B cell (primary cell): ENCODE data around the gene VPS45. TPM values are rescaled to one million over a fixed set of nuclear protein-coding genes. Genes with fewer than 3 reads are reported as not detected.

Source experiments
- ATAC-seq: fragments of 200-7000 bp; cut with Tn5 transposase; one replicate; pipeline ENCODE4 v1.10.0; 2021; ENCODE audit warnings: low read depth, mild to moderate bottlenecking, moderate number of reproducible peaks, moderate library complexity
- CTCF ChIA-PET: fragments of 350-600 bp; sonication (Branson Sonifier 250); formaldehyde crosslinking; loops from one replicate; lab custom pipeline; 2021; ENCODE audit warnings: antibody characterized with exemption, inconsistent platforms; lab: Charles Lee
- POLR2A ChIA-PET: fragments of 350-600 bp; sonication (Branson Sonifier 250); formaldehyde crosslinking; loops from one replicate; lab custom pipeline; 2021; ENCODE audit warnings: antibody characterized with exemption; lab: Charles Lee
- DNase-seq: peaks from one replicate; pipeline ENCODE4 v3.0.0; 2013
- H2AFZ ChIP-seq: 2 replicates; pipeline ENCODE4 v1.6.1; 2012; ENCODE audit warnings: mild to moderate bottlenecking, low read depth, low read length; ENCODE audit not compliant: insufficient read depth, poor library complexity, severe bottlenecking
- H3K27ac ChIP-seq, 2 donors: 1 replicate in 1 of 2; 2 replicates in 1 of 2; pipeline ENCODE4 v1.5.1; 2012 to 2013; ENCODE audit warnings: low read length in 2 of 2, mild to moderate bottlenecking in 2 of 2, moderate library complexity in 1 of 2
- H3K27me3 ChIP-seq, 4 experiments: fragments of 200-600 bp in 1 of 4; sonication (generic) in 1 of 4; replicated peaks in 1 of 4; 1 replicate in 2 of 4; 2 replicates in 2 of 4; pipeline versions ENCODE4 v1.6.1 to v1.7.0; 2013 to 2016; ENCODE audit warnings: low read length in 3 of 4, mild to moderate bottlenecking in 2 of 4, mixed read lengths in 1 of 4, moderate library complexity in 1 of 4; ENCODE audit not compliant: insufficient read depth in 4 of 4, control insufficient read depth in 3 of 4; ENCODE audit errors: control extremely low read depth in 1 of 4
- H3K36me3 ChIP-seq, 2 experiments: replicated peaks in 1 of 2; 1 replicate in 1 of 2; 2 replicates in 1 of 2; pipeline versions ENCODE4 v1.6.1 to v1.7.1; 2013; ENCODE audit warnings: low read length in 1 of 2; ENCODE audit not compliant: insufficient read depth in 2 of 2, control insufficient read depth in 1 of 2; ENCODE audit errors: control extremely low read depth in 1 of 2, extremely low read depth in 1 of 2
- H3K4me1 ChIP-seq, 2 donors: fragments of 200-600 bp in 1 of 2; sonication (generic) in 1 of 2; 1 replicate in 1 of 2; 2 replicates in 1 of 2; pipeline versions ENCODE4 v1.5.1 to v1.6.1; 2013 to 2017; ENCODE audit warnings: low read length in 2 of 2; ENCODE audit not compliant: control insufficient read depth in 2 of 2, insufficient read depth in 2 of 2
- H3K4me2 ChIP-seq: replicated peaks from 2 replicates; pipeline ENCODE3; 2012; ENCODE audit warnings: mild to moderate bottlenecking, low read depth, low read length; ENCODE audit not compliant: poor library complexity, severe bottlenecking
- H3K4me3 ChIP-seq, 5 experiments: fragments of 200-600 bp in 1 of 5; sonication (generic) in 1 of 5; 1 replicate in 3 of 5; 2 replicates in 2 of 5; pipeline versions ENCODE4 v1.5.1 to v1.7.0; 2011 to 2016; ENCODE audit warnings: low read length in 4 of 5, mild to moderate bottlenecking in 4 of 5, low read depth in 2 of 5, control low read depth in 1 of 5, moderate library complexity in 1 of 5; ENCODE audit not compliant: insufficient read depth in 1 of 5; ENCODE audit errors: control extremely low read depth in 1 of 5, extremely low read depth in 1 of 5
- H3K79me2 ChIP-seq: fragments of 200-600 bp; sonication (generic); one replicate; pipeline ENCODE4 v1.6.0; 2016; ENCODE audit warnings: low read length; ENCODE audit not compliant: control insufficient read depth, insufficient read depth
- H3K9ac ChIP-seq: fragments of 200-600 bp; sonication (generic); 2 replicates; pipeline ENCODE4 v1.6.1; 2017; ENCODE audit warnings: mild to moderate bottlenecking, low read length, moderate library complexity
- H3K9me3 ChIP-seq, 3 donors: one replicate each; pipeline versions ENCODE4 v1.6.1 to v1.7.1; 2013; ENCODE audit warnings: low read length in 2 of 3; ENCODE audit not compliant: control insufficient read depth in 2 of 3, insufficient read depth in 1 of 3; ENCODE audit errors: control extremely low read depth in 1 of 3
- H4K20me1 ChIP-seq: 2 replicates; pipeline ENCODE4 v1.6.0; 2012; ENCODE audit warnings: mild to moderate bottlenecking, low read length; ENCODE audit not compliant: insufficient read depth, control insufficient read depth, poor library complexity, severe bottlenecking
- H3K27ac Mint-ChIP-seq: one replicate; pipeline ENCODE4 v1.8.0; 2021; ENCODE audit warnings: mixed read lengths
- H3K27me3 Mint-ChIP-seq: one replicate; pipeline ENCODE4 v1.8.0; 2021; ENCODE audit warnings: mixed read lengths
- H3K4me1 Mint-ChIP-seq: one replicate; pipeline ENCODE4 v1.8.0; 2021; ENCODE audit warnings: mixed read lengths
- H3K4me3 Mint-ChIP-seq: one replicate; pipeline ENCODE4 v1.8.0; 2021; ENCODE audit warnings: mixed read lengths
- H3K9me3 Mint-ChIP-seq: one replicate; pipeline ENCODE4 v1.8.0; 2022; ENCODE audit warnings: mixed read lengths; ENCODE audit not compliant: insufficient read depth
- EZH2 ChIP-seq: IDR thresholded peaks from 2 replicates; pipeline ENCODE4 v1.6.1; 2012; ENCODE audit warnings: borderline replicate concordance, low read depth, mild to moderate bottlenecking, moderate library complexity, low read length; ENCODE audit not compliant: insufficient read depth, poor library complexity, severe bottlenecking
- WGBS: methylation state at CpG from one replicate; pipeline ENCODE4 v1.1.5; 2013; ENCODE audit warnings: missing lambda C conversion rate; ENCODE audit not compliant: insufficient coverage; 5-methylcytosine and 5-hydroxymethylcytosine counted together
- intact Hi-C: fragments of 100-400 bp; cut with micrococcal nuclease; formaldehyde crosslinking; loops from one replicate; pipeline ENCODE4 v1.10.0; 2022
- polyA plus RNA-seq: library from polyadenylated mRNA; depleted of rRNA; stranded (reverse); fragments of >200 nt; gene quantifications from 2 replicates; pipeline ENCODE4 v1.2.3, GENCODE V29; 2012
- total RNA-seq, 2 donors: library from RNA; stranded (reverse); fragments of 120-200 nt in 1 of 2; gene quantifications; 1 replicate in 1 of 2; 2 replicates in 1 of 2; pipeline versions ENCODE4 v1.2.3 to v1.2.4, GENCODE V29; 2013 to 2022
- TF ChIP-seq, protein P1 (sequence below): fragments of 200-600 bp; IDR thresholded peaks from one replicate; pipeline ENCODE4 v1.8.0; 2022; ENCODE audit warnings: antibody characterized with exemption, mild to moderate bottlenecking

VPS45 gene
- total and polyA plus RNA-seq, 2 donors (not counting 1 experiment from before 2014, with no cell fraction given) = 23.4 to 49.1 TPM

- ATAC-seq (peak; percentile 19), DNase-seq (no peak)
- TF ChIP-seq, protein P1, sequence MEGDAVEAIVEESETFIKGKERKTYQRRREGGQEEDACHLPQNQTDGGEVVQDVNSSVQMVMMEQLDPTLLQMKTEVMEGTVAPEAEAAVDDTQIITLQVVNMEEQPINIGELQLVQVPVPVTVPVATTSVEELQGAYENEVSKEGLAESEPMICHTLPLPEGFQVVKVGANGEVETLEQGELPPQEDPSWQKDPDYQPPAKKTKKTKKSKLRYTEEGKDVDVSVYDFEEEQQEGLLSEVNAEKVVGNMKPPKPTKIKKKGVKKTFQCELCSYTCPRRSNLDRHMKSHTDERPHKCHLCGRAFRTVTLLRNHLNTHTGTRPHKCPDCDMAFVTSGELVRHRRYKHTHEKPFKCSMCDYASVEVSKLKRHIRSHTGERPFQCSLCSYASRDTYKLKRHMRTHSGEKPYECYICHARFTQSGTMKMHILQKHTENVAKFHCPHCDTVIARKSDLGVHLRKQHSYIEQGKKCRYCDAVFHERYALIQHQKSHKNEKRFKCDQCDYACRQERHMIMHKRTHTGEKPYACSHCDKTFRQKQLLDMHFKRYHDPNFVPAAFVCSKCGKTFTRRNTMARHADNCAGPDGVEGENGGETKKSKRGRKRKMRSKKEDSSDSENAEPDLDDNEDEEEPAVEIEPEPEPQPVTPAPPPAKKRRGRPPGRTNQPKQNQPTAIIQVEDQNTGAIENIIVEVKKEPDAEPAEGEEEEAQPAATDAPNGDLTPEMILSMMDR = no peak
- no peak for TF ChIP-seq EZH2
- Histone ChIP-seq H3K27me3 (no peaks in the 10 kb centered on the region), H3K9ac (peak overlapping the region; percentile 80), H2AFZ (peak overlapping the region; percentile 90), H4K20me1 (no peaks in the 10 kb centered on the region), H3K4me1 (peaks cover 0 to 15% of the 10 kb centered on the region in 2 donors), H3K36me3 (no peaks in the 10 kb centered on the region), H3K27ac (peak overlapping the region; percentile 74 to 85), H3K4me2 (peak overlapping the region; percentile 76), H3K79me2 (no peaks in the 10 kb centered on the region), H3K4me3 (peak overlapping the region; percentile 61 to 92 (median 79)), H3K9me3 (no peaks in the 10 kb centered on the region)
- Mint-ChIP-seq H3K4me1 (peaks cover 32% of the 10 kb centered on the region), H3K27me3 (no peaks in the 10 kb centered on the region), H3K9me3 (no peaks in the 10 kb centered on the region), H3K4me3 (peak overlapping the region; percentile 98), H3K27ac (peak overlapping the region; percentile 97)
- WGBS = 0% methylated on average over 18 of the region's 18 CpGs
- intact Hi-C loops = loop anchor here (1.0 to 2.0 kb wide), 4 partner anchors 56 to 120 kb away; partner anchors contain the start of gene OTUD7B
- POLR2A ChIA-PET = interaction anchor here (1.0 kb wide), 1 partner anchor 179 kb away, joined by 3 read pairs; a partner anchor contains a TSS
- CTCF ChIA-PET = interaction anchor here (7.2 to 21.1 kb wide), 2 partner anchors 99 to 121 kb away, joined by 60 to 637 read pairs; no protein-coding TSS in a partner anchor
Observed at GRCh38 chr1:150066838-150067183, 765 bp upstream of the VPS45 start.

- WGBS = no CpG with 5 or more reads among the region's 2 CpGs
- Histone ChIP-seq H3K4me2 (peak overlapping the region; percentile 76), H3K79me2 (no peaks in the 10 kb centered on the region), H3K27me3 (no peaks in the 10 kb centered on the region), H4K20me1 (no peaks in the 10 kb centered on the region), H3K4me3 (peak overlapping the region; percentile 61 to 92 (median 79)), H2AFZ (peak overlapping the region; percentile 90), H3K36me3 (peaks cover 0 to 8% of the 10 kb centered on the region in 2 experiments), H3K4me1 (peaks cover 0 to 17% of the 10 kb centered on the region in 2 donors), H3K9ac (peak overlapping the region; percentile 80), H3K27ac (peak overlapping the region; percentile 74 to 85), H3K9me3 (no peaks in the 10 kb centered on the region)
- TF ChIP-seq, protein P1 = no peak
- no peak for TF ChIP-seq EZH2
- Mint-ChIP-seq H3K27ac (peak overlapping the region; percentile 97), H3K27me3 (no peaks in the 10 kb centered on the region), H3K9me3 (no peaks in the 10 kb centered on the region), H3K4me1 (peaks cover 36% of the 10 kb centered on the region), H3K4me3 (peak overlapping the region; percentile 98)
- CTCF ChIA-PET = interaction anchor here (0.8 to 21.1 kb wide), 7 partner anchors 18 to 188 kb away, joined by 3 to 637 read pairs (median 6); no protein-coding TSS in a partner anchor
- no peak for ATAC-seq
- DNase-seq = no peak
- intact Hi-C loops = no loop called here
- POLR2A ChIA-PET = interaction anchor here (0.6 to 1.5 kb wide), 7 partner anchors 22 to 223 kb away, joined by 3 to 6 read pairs (median 3); no protein-coding TSS in a partner anchor
Observed at GRCh38 chr1:150068109-150068435, 496 bp downstream of the VPS45 start.
